GM18519 (cell line): ENCODE data around the gene DTWD2.
"Not testable (repeated sequence)": the region's sequence is repeated elsewhere in the genome, so short reads cannot be mapped to it uniquely, and the experiment has no call there.

ENCODE experiments used
- ATAC-seq: cut with Tn5 transposase; IDR thresholded peaks from one replicate; pipeline ENCODE4 v1.9.1; 2021; ENCODE audit warnings: mild to moderate bottlenecking, moderate library complexity; ENCODE audit not compliant: unreplicated experiment, low FRiP score

Gene DTWD2

GRCh38 chr5:118953652-118954005 is 34.7 kb downstream of the DTWD2 start:
- ATAC-seq, result no peak

GRCh38 chr5:118952992-118953651 is 35.2 kb downstream of the DTWD2 start:
- ATAC-seq, result no peak

GRCh38 chr5:118952306-118952705 is 36.0 kb downstream of the DTWD2 start:
- ATAC-seq, result not testable (repeated sequence)

DNA sequence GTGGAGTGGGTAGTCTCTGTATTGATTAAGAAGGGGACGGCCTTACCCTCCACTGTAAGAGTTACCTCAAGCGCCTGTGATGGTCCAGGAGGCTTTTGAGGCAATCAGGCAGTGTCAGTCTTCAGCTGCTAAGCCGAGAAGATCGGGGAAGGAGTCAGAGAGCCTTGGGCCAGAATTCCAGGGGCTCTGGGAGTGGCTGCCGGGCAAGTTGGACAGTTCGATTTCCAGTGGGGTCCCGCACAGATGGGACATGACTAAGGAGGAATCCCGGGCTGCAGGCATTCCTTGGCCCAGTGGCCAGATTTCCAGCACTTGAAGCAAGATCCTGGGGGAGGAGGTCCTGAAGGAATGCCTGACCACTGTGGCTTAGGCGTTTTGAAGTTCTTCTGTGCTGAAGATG is 38.0 kb downstream of the DTWD2 start:
- ATAC-seq, result not testable (repeated sequence)

DNA sequence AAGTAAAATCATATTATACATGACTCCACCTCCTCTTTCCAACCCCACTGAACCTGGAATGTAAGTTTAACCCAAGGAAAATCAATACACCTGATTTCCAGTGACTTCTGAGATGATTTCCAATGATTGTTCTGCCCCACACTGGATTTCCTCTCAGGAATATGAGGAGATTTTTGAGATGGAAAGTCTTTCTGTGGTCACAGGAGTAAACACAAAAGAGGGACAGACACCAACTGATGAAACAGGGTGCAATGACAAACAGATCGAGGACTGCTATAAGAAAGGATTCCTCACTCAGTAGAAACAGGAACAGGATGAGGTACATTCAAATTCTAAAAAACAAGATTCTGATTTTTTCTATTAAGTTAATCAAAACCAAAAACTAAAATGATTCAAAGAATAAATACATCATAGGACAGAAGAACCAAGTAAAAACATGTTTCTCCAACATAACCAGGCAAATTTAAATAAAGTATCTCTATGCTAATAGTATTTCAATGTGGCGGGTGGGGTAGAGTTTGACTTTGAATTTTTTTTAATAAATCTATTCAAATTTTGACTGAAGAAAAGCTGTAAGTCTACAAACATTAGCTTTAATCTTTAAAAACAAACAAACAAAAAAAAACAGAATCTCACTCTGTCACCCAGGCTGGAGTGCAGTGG is 42.1 kb downstream of the DTWD2 start:
- ATAC-seq, result no peak

DNA sequence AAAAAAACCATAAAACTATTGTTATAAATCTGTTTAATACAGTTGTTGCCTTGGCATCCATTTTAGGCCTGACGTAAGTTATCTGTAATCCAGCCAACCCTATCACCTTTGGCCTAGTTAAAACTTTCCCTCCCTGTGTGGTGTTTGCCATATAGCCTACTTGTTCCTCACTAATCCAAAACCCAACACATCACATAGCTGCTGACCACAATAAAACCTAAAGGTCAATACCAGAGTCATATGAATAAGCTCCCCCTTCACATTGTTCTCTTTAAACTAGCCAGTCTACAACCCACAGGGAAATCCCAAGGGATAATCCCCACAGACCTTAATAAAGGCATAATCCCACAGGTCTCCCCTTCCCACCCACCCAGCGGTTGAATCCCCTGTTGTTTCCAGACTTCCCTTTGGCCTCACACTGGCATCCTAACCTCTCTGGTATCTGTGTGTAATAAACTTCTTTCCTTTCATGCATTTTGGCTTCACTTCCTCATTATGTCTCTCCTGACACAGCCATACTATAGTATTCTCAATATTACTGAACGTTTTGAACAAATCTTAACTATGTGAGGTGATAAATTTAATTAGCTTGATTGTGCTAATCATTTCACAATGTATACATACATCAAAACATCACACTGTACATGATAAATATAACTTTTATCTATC is 50.8 kb downstream of the DTWD2 start:
- no peak for ATAC-seq

DNA sequence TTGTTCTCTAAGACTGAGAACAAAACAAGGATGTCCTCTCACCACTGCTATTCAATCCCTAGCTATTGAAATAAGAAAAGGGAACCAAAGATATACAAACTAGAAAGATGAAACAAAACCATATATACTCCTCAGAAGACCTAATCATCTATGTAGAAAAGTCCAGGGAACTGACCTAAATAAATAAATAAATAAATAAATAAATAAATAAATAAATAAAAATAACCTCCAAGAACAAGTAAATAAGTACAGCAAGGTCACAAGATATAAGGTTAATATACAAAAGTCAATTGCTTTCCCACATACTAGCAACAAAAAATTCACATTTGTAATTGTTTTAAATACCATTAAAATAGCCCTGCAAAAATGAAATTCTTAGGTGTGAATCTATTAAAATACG is 54.6 kb downstream of the DTWD2 start:
- ATAC-seq, result no peak

DNA sequence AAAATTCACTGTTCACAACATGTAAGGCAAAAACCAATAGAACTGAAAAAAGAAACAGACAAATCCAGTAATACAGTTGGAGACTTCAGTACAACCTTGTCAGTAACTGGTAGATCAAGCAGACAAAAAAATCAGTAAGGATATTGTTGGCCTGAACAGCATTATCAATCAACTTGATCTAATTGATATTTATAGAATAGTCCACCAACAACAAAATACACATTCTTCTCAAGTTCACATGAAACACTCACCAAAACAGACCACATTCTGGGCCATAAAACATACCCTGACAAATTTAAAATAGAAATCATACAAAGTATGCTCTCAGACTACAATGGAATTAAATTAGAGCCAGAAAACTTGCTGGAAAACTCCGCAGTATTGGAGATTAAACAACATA is 56.8 kb downstream of the DTWD2 start:
- no peak for ATAC-seq

DNA sequence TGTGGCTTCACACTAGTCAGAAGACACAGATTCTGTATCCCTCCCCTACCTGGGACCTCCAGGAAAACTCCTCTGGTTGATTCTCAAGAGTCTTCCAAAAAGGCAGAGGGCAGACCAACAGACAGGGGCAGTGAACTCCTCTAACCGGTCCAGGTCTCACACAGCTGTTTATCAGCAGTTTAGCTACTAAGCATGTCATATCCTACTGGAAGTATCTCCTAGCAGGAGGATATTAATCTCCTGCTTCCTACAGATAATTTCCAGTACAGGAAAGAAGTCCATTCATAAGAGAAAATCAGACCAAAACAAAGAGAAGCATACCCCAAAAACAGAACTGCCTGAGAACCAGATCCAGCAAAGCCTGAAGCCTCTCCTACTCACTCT is 64.3 kb downstream of the DTWD2 start:
- no peak for ATAC-seq

GRCh38 chr5:118923295-118924005 is 64.9 kb downstream of the DTWD2 start:
- ATAC-seq, result no peak

- no peak for ATAC-seq
Observed at GRCh38 chr5:118921866-118922265, 66.5 kb downstream of the DTWD2 start.

- no peak for ATAC-seq
Observed at GRCh38 chr5:118919016-118919415, 69.3 kb downstream of the DTWD2 start.

DNA sequence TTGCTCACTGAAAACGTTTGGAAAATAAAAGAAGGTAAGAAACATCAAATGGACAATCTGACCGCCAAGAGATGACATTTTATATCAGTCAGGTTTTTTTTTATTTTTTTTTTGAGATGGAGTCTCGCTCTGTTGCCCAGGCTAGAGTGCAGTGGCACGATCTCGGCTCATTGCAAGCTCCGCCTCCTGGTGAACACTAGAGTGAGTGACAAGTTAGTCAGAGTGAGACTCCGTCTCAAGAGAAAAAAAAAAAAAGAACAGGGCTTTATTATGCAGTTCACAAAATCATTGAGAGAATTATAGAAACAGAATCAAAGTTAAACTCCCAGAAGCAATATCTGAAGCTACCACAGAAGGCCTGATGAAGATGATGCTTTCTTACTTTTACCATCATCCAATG is 70.1 kb downstream of the DTWD2 start:
- ATAC-seq, result peak; percentile 86

DNA sequence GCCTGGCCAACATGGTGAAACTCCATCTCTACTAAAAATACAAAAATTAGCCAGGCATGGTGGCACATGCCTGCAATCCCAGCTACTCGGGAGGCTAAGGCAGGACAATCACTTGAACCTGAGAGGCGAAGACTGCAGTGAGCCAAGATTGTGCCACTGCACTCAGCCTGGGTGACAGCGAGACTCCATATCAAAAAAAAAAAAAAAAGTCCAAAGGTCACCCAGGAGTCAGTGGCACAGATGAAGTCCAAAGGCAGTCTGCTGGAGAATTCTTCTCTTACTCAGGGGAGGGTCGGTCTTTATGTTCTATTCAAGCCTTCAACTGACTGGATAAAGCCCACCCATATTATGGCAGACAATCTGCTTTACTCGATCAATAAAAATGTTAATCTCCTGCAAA is 80.8 kb downstream of the DTWD2 start:
- not testable (repeated sequence) for ATAC-seq

GRCh38 chr5:118906947-118907346 is 81.4 kb downstream of the DTWD2 start:
- no peak for ATAC-seq

- no peak for ATAC-seq
Observed at GRCh38 chr5:118905196-118905595, 83.2 kb downstream of the DTWD2 start.

DNA sequence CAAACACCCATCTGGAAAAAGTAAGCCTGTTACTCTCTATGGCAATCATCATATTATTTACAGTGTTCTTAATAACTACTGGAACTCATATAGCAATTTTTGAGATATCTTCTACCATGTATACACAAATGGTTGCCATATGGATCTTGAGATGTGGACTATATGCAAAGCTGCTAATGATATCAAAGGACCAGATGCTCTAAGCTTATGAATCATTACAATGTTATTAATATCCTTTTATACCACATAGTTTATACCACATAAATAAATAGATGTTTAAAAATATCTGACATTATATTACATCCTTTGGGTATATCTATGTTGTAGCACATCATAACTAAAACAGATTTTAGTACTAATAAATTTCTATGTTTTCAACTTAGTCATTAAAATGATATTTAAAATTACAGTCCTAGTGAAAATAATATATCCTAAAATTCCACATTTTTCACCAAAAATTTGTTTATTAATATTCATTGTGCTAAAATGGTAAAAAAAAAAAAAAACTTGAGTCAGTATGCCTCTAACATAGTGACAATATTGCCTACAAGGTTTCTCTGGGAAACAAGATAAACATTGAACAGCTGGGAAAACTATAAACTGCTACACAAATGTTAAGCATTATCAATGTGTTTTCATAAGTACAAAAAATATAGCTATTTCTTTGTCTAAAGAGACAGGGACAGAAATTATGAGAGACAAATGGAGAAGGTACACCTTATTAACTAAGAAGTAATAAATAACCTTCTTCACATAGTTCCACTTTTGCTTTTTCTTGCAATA is 85.5 kb downstream of the DTWD2 start:
- no peak for ATAC-seq

- ATAC-seq, result no peak
Observed at GRCh38 chr5:118894709-118895108, 93.6 kb downstream of the DTWD2 start.

DNA sequence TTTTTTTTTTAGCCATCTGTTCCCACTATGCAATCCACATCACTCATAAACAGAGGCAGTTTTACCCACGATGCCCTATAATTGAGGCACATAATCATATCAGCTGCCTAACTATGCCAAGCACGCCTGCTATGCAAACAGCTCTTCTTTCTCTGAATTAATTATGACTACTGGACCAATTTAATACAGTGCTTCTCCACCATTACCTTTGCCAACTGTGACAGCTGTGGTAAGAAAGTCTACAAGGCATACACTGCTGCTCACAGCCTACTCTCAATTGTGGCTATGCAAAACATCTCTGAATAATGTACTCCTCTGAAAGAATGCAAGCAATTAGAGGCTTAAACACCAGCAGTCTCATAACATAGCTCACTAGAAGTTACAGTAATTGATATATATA is 97.1 kb downstream of the DTWD2 start:
- ATAC-seq, result no peak

- no peak for ATAC-seq
Observed at GRCh38 chr5:118889165-118889564, 99.2 kb downstream of the DTWD2 start.

- ATAC-seq, result no peak
Observed at GRCh38 chr5:118888556-118888955, 99.8 kb downstream of the DTWD2 start.
